ENCODE data around the gene GPR31. TPM values are rescaled to one million over a fixed set of nuclear protein-coding genes. Genes with fewer than 3 reads are reported as not detected.

The GPR31 gene
- total and polyA plus RNA-seq, 9 of the 15 experiments (the other 6 are each of a cell fraction or from before 2014, with no cell fraction given) = not detected

DNA sequence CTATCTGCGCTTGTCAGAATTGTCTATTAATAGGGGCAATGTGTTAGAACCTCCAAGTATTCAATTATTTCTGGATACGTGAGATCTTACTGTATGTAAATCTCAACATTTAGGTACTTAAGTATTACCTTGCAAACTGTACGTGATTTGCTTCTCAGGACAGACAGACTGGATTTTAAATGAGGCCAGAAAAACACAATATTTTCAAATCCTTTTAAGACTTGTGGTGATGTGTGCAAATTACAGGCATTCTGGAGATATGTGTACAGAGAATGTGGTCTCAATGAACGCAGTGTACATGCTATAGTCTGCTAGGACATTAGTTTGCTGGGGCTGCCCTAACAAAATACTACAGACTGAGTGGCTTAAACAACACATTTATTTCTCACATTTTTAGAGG lies 18.0 kb downstream of the GPR31 start:
- BruUV-seq (replicated peaks) = no TSS peak
- TF ChIP-seq EZH2 (IDR thresholded peaks at IDR 0.05; ENCODE audit: borderline replicate concordance, low read depth, low read length) = no peak
- no peak for TF ChIP-seq SRSF1 (IDR thresholded peaks at IDR 0.05; ENCODE audit: low read depth, low read length)
- no peak for TF ChIP-seq GATA2 (CRISPR knock-in tag; IDR thresholded peaks at IDR 0.05)
- no peak for TF ChIP-seq KDM5B (IDR thresholded peaks at IDR 0.05; ENCODE audit: insufficient replicate concordance, low read depth, low read length)
- no peak for TF ChIP-seq ZNF511 (CRISPR knock-in tag; IDR thresholded peaks at IDR 0.05)
- TF ChIP-seq IRF2 (CRISPR knock-in tag; IDR thresholded peaks at IDR 0.05) = no peak
- TF ChIP-seq PCBP2 (IDR thresholded peaks at IDR 0.05; ENCODE audit: low read depth, low read length, poor library complexity, severe bottlenecking) = no peak
- TF ChIP-seq CEBPB (tag; IDR thresholded peaks at IDR 0.05) = no peak
- no peak for TF ChIP-seq ZNF311 (CRISPR knock-in tag; IDR thresholded peaks at IDR 0.05)
- no peak for TF ChIP-seq HDAC2 (IDR thresholded peaks at IDR 0.05)
- TF ChIP-seq ATF1 (CRISPR knock-in tag; IDR thresholded peaks at IDR 0.05) = no peak
- TF ChIP-seq ATF1 (tag; IDR thresholded peaks at IDR 0.05) = no peak
- TF ChIP-seq RB1 (IDR thresholded peaks at IDR 0.05; ENCODE audit: low read depth) = no peak
- no peak for TF ChIP-seq ZNF3 (CRISPR knock-in tag; IDR thresholded peaks at IDR 0.05)
- TF ChIP-seq, protein P1, sequence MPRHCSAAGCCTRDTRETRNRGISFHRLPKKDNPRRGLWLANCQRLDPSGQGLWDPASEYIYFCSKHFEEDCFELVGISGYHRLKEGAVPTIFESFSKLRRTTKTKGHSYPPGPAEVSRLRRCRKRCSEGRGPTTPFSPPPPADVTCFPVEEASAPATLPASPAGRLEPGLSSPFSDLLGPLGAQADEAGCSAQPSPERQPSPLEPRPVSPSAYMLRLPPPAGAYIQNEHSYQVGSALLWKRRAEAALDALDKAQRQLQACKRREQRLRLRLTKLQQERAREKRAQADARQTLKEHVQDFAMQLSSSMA (CRISPR knock-in tag; IDR thresholded peaks at IDR 0.05) = no peak
- TF ChIP-seq FOXJ2 (tag; IDR thresholded peaks at IDR 0.05) = no peak
- TF ChIP-seq ETV1 (tag; conservative IDR thresholded peaks at IDR 0.05; ENCODE audit: low read depth) = no peak
- TF ChIP-seq CHD1 (IDR thresholded peaks at IDR 0.05; ENCODE audit: low read length) = no peak
- no peak for TF ChIP-seq TFE3 (CRISPR knock-in tag; IDR thresholded peaks at IDR 0.05)
- no peak for TF ChIP-seq ZNF274 (IDR thresholded peaks at IDR 0.05; ENCODE audit: borderline replicate concordance, low read depth, low read length)
- no peak for TF ChIP-seq ERF (CRISPR knock-in tag; IDR thresholded peaks at IDR 0.05)
- no peak overlapping the region for H3K9ac ChIP-seq (ENCODE audit: insufficient read depth in 1 of 2, low read depth in 2 of 2, low read length in 2 of 2)
- POLR2A ChIA-PET = interaction anchor here (1.2 kb wide), 1 partner anchor 20 kb away, joined by 3 read pairs; no protein-coding TSS in a partner anchor
- peaks cover 33 to 67% of the 10 kb centered on the region in 2 experiments for H3K27me3 ChIP-seq (ENCODE audit: control insufficient read depth in 2 of 2, insufficient read depth in 2 of 2, low read length in 2 of 2)
- CTCF ChIA-PET (ENCODE audit: low intra/inter-chr PET ratio) = no interaction called here
- no peak for DNase-seq (ENCODE audit: extremely low read depth in 1 of 4, low spot score in 3 of 4)
- no peaks in the 10 kb centered on the region for H3K36me3 ChIP-seq (ENCODE audit: control insufficient read depth, insufficient read depth, low read length)
- H2AFZ ChIP-seq (ENCODE audit: low read depth, low read length) = no peak overlapping the region
- H3K4me2 ChIP-seq (ENCODE audit: insufficient read depth, low read length) = no peak overlapping the region
- no peak for FAIRE-seq
- no peaks in the 10 kb centered on the region for H3K9me3 ChIP-seq (replicated peaks; ENCODE audit: control insufficient read depth, insufficient read depth, low read depth, low read length)
- H3K9me1 ChIP-seq (ENCODE audit: control insufficient read depth, insufficient read depth, low read length) = no peaks in the 10 kb centered on the region
- ATAC-seq = no peak
- no peaks in the 10 kb centered on the region for H3K79me2 ChIP-seq (ENCODE audit: control insufficient read depth, insufficient read depth, low read length)
- no peak overlapping the region for H3K4me3 ChIP-seq
- under 1% methylated on average over 4 of the region's 4 CpGs for WGBS (ENCODE audit: insufficient coverage, low coverage, missing lambda C conversion rate)
- H3K27ac ChIP-seq (ENCODE audit: extremely low read depth, low read depth, low read length) = no peak overlapping the region
- 0 out of 2 replicates have a peak, but pooled peaks cover 7% of the 10 kb centered on the region for H4K20me1 ChIP-seq (replicated peaks; ENCODE audit: control insufficient read depth, insufficient read depth, low read length)
- H3K4me1 ChIP-seq (replicated peaks in 1 of 2; ENCODE audit: control insufficient read depth in 2 of 2, insufficient read depth in 2 of 2, low read length in 2 of 2) = no peaks in the 10 kb centered on the region
- intact Hi-C loops (cut with micrococcal nuclease) (loop anchor here (5.0 kb wide), 1 partner anchor 142 kb away; the partner anchor contains the start of gene CEP43), in situ Hi-C loops (cut with MboI) (loop anchor here (5.0 kb wide), 1 partner anchor 362 kb away; no protein-coding TSS in a partner anchor)

Data from K562 (cell line).